CD4-positive, alpha-beta T cell (primary cell): ENCODE measurements around the gene LRRC8D. TPM values are rescaled to one million over a fixed set of nuclear protein-coding genes. Genes with fewer than 3 reads are reported as not detected.

Source experiments
- ATAC-seq: fragments of 200-7000 bp; cut with Tn5 transposase; one replicate; pipeline ENCODE4 v1.10.0; 2022; ENCODE audit warnings: mild to moderate bottlenecking; ENCODE audit not compliant: poor library complexity
- CTCF ChIA-PET: fragments of 350-600 bp; sonication (Branson Sonifier 250); formaldehyde crosslinking; loops from one replicate; lab custom pipeline; 2021; ENCODE audit warnings: antibody characterized with exemption, inconsistent platforms; lab: Charles Lee
- POLR2A ChIA-PET: fragments of 350-600 bp; sonication (Branson Sonifier 250); formaldehyde crosslinking; loops from one replicate; lab custom pipeline; 2021; ENCODE audit warnings: antibody characterized with exemption, inconsistent platforms; lab: Charles Lee
- DNase-seq, 14 experiments: peaks; one replicate each; pipeline ENCODE4 v3.0.0-alpha.2; 2013 to 2020; ENCODE audit warnings: mixed read lengths in 2 of 14
- H3K27ac ChIP-seq, 2 donors: one replicate each; pipeline versions ENCODE4 v1.5.1 to v1.7.0; 2013; ENCODE audit warnings: low read length in 2 of 2, low read depth in 1 of 2, mild to moderate bottlenecking in 1 of 2
- H3K27me3 ChIP-seq, 2 experiments: 1 replicate in 1 of 2; 2 replicates in 1 of 2; pipeline versions ENCODE4 v1.6.1 to v1.7.0; 2013; ENCODE audit warnings: low read length in 2 of 2, control low read depth in 1 of 2, mild to moderate bottlenecking in 1 of 2, moderate library complexity in 1 of 2; ENCODE audit not compliant: insufficient read depth in 2 of 2, control insufficient read depth in 1 of 2
- H3K36me3 ChIP-seq: one replicate; pipeline ENCODE4 v1.6.1; 2013; ENCODE audit warnings: low read length, control low read depth; ENCODE audit not compliant: insufficient read depth
- H3K4me1 ChIP-seq: one replicate; pipeline ENCODE4 v1.6.1; 2013; ENCODE audit warnings: low read length, control low read depth; ENCODE audit not compliant: insufficient read depth
- H3K4me3 ChIP-seq: one replicate; pipeline ENCODE4 v1.5.1; 2013; ENCODE audit warnings: mild to moderate bottlenecking, low read length, moderate library complexity
- H3K9me3 ChIP-seq, 2 experiments: 1 replicate in 1 of 2; 2 replicates in 1 of 2; pipeline versions ENCODE4 v1.6.1 to v1.7.0; 2013; ENCODE audit warnings: low read length in 2 of 2, mild to moderate bottlenecking in 2 of 2, control low read depth in 1 of 2, moderate library complexity in 1 of 2; ENCODE audit not compliant: control insufficient read depth in 1 of 2, insufficient read depth in 1 of 2
- H3K27ac Mint-ChIP-seq: one replicate; pipeline ENCODE4 v1.8.0; 2020; ENCODE audit warnings: mixed read lengths
- H3K27me3 Mint-ChIP-seq: one replicate; pipeline ENCODE4 v1.8.0; 2021; ENCODE audit warnings: mixed read lengths
- H3K36me3 Mint-ChIP-seq: one replicate; pipeline ENCODE4 v1.8.0; 2021; ENCODE audit warnings: low read depth, mixed read lengths
- H3K4me1 Mint-ChIP-seq: one replicate; pipeline ENCODE4 v1.8.0; 2021; ENCODE audit warnings: low read depth, mixed read lengths
- H3K4me3 Mint-ChIP-seq: one replicate; pipeline ENCODE4 v1.8.0; 2020; ENCODE audit warnings: mild to moderate bottlenecking, mixed read lengths
- H3K9me3 Mint-ChIP-seq: one replicate; pipeline ENCODE4 v1.8.0; 2020; ENCODE audit warnings: mixed read lengths
- CTCF ChIP-seq: fragments of 200-600 bp; IDR thresholded peaks from one replicate; pipeline ENCODE4 v1.8.0; 2022; ENCODE audit warnings: antibody characterized with exemption, mild to moderate bottlenecking
- intact Hi-C, 2 experiments: fragments of 100-400 bp; cut with DNase I in 1 of 2; cut with micrococcal nuclease in 1 of 2; formaldehyde crosslinking; loops; one replicate each; pipeline versions ENCODE4 v1.15.1 to v1.9.0; 2023 to 2025; cut with DNase I, micrococcal nuclease
- total RNA-seq, 174 experiments: library from RNA in 2 of 174; stranded (reverse) in 2 of 174; gene quantifications; one replicate each; pipeline ENCODE4 v1.2.3 and lab custom pipeline; 2021 to 2026

LRRC8D gene
- total RNA-seq, 2 experiments from 2014 or later = 15.5 to 18.2 TPM

- peaks cover 3% of the 10 kb centered on the region for H3K36me3 Mint-ChIP-seq
- Histone ChIP-seq H3K4me1 (peaks cover 2% of the 10 kb centered on the region), H3K27ac (no peak overlapping the region), H3K36me3 (no peaks in the 10 kb centered on the region), H3K4me3 (no peak overlapping the region), H3K9me3 (no peaks in the 10 kb centered on the region), H3K27me3 (no peaks in the 10 kb centered on the region)
- peaks cover 21% of the 10 kb centered on the region for H3K4me1 Mint-ChIP-seq
- TF ChIP-seq CTCF = no peak
- ATAC-seq = no peak
- H3K27ac Mint-ChIP-seq = no peak overlapping the region
- H3K9me3 Mint-ChIP-seq = no peaks in the 10 kb centered on the region
- no peaks in the 10 kb centered on the region for H3K27me3 Mint-ChIP-seq
- no peak overlapping the region for H3K4me3 Mint-ChIP-seq
- CTCF ChIA-PET = interaction anchor here (0.7 to 3.0 kb wide), 2 partner anchors 16 to 57 kb away, joined by 5 to 11 read pairs; no protein-coding TSS in a partner anchor
- intact Hi-C loops = loop anchor here in 1 of 2 experiments (10.0 kb wide), 1 partner anchor 47 kb away; no protein-coding TSS in a partner anchor
- DNase-seq = no peak
- POLR2A ChIA-PET = no interaction called here
These were observed 6.5 kb downstream of the LRRC8D start for GRCh38 chr1:89827330-89827729.

- POLR2A ChIA-PET = no interaction called here
These were observed 7.1 kb downstream of the LRRC8D start for GRCh38 chr1:89827902-89828301.

GRCh38 chr1:89829186-89829585 is 8.4 kb downstream of the LRRC8D start:
- Histone ChIP-seq H3K9me3 (no peaks in the 10 kb centered on the region), H3K36me3 (no peaks in the 10 kb centered on the region), H3K4me1 (peaks cover 2% of the 10 kb centered on the region), H3K27me3 (no peaks in the 10 kb centered on the region), H3K4me3 (no peak overlapping the region), H3K27ac (no peak overlapping the region)
- ChIA-PET CTCF (interaction anchor here (1.1 to 1.5 kb wide), 2 partner anchors 14 to 24 kb away, joined by 4 read pairs; no protein-coding TSS in a partner anchor), POLR2A (interaction anchor here (1.1 kb wide), 1 partner anchor 14 kb away, joined by 7 read pairs; no protein-coding TSS in a partner anchor)
- no peak overlapping the region for H3K4me3 Mint-ChIP-seq
- H3K9me3 Mint-ChIP-seq = no peaks in the 10 kb centered on the region
- ATAC-seq = no peak
- H3K27me3 Mint-ChIP-seq = no peaks in the 10 kb centered on the region
- peaks cover 3% of the 10 kb centered on the region for H3K36me3 Mint-ChIP-seq
- H3K4me1 Mint-ChIP-seq = peaks cover 6% of the 10 kb centered on the region
- TF ChIP-seq CTCF = no peak
- intact Hi-C loops = loop anchor here in 1 of 2 experiments (10.0 kb wide), 1 partner anchor 46 kb away; no protein-coding TSS in a partner anchor
- no peak overlapping the region for H3K27ac Mint-ChIP-seq
- no peak for DNase-seq

More at GRCh38 chr1:89827902-89828301, 7.1 kb downstream of the LRRC8D start:
- H3K4me3 ChIP-seq = no peak overlapping the region
- CTCF ChIA-PET = interaction anchor here (1.1 to 1.5 kb wide), 2 partner anchors 15 to 23 kb away, joined by 4 read pairs; no protein-coding TSS in a partner anchor
- H3K27ac ChIP-seq = no peak overlapping the region
- ATAC-seq (no peak), DNase-seq (no peak)
- H3K27me3 Mint-ChIP-seq = no peaks in the 10 kb centered on the region
- no peak overlapping the region for H3K4me3 Mint-ChIP-seq
- H3K4me1 ChIP-seq = peaks cover 2% of the 10 kb centered on the region
- H3K9me3 ChIP-seq = no peaks in the 10 kb centered on the region
- H3K36me3 Mint-ChIP-seq = peaks cover 3% of the 10 kb centered on the region
- no peak for TF ChIP-seq CTCF
- no peak overlapping the region for H3K27ac Mint-ChIP-seq
- intact Hi-C loops = loop anchor here in 1 of 2 experiments (10.0 kb wide), 1 partner anchor 47 kb away; no protein-coding TSS in a partner anchor
- no peaks in the 10 kb centered on the region for H3K36me3 ChIP-seq
- H3K27me3 ChIP-seq = no peaks in the 10 kb centered on the region
- H3K9me3 Mint-ChIP-seq = no peaks in the 10 kb centered on the region
- peaks cover 16% of the 10 kb centered on the region for H3K4me1 Mint-ChIP-seq
